ENCODE measurements around the gene CREBBP.

The CREBBP gene

DNA sequence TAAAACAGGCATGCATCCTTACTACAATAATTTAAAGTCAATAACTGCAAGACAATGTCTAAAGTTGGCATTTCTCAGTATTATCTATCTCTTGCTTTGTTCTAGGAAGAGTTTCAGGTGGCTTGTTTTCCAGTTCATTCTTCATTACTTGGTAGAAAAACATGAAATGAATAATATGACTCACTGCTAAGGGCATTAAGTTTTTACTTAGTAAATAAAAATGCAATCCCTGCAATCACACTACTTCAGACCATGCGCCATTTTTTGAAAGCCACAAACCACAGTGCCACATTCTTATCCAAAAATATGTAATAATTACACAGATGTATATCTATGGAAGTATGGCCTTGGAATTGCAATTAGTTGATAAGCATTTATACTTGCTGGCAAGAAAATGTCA lies 55.4 kb downstream of the CREBBP start:
- DNase-seq (ENCODE audit: low read depth in 2 of 2), result no peak

DNA sequence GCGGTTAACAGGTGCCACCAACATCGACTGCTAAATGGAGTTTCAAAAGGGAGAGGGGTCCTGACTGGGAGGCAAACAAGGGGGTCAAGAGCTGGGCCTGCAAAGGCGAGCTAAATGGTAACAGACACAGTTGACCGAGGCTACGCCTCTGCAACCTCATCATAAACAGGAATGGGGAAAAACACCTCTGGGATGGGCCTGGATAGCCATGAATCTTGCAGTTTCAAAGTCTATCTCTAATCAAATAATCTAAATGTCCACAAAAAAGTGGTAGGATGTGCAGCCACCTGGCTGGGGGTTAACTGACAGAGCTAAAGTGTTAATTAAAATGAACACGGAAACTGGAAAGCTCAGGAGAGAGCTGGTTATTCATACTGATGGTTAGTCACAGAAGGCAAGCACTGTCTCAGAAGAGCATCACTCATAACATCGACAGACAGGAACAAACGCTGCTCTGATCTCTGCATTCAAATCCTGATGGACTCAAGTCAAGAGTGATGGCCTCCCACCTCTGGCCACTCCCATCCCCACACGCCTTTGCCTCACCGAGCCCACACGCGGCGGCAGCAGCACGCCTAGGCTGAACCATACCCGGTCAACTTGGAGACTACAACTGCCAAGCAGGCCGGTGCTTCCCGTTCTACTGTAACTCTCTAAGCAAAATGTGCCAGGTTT lies 56.3 kb downstream of the CREBBP start:
- no peak for DNase-seq (ENCODE audit: low read depth in 2 of 2)

DNA sequence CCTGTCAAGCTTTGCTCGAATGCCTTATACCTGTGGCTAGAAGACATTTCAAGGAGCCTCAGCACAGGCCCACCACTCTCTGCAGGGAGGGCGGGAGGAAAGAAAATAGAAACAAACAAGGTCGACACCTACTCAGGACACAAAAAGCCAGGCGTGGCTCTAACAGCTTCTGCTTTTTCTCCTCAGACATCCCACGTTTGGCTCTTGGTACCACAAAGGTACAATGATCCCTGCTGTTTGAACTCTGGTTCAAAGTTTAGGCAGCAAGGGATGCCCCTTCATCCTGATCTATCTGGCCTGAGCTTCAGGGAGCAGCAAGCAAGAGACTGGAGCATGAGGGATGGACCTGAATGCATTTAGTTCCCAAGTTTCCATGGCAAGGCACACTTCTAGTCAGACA lies 57.1 kb downstream of the CREBBP start:
- no peak for DNase-seq (ENCODE audit: low read depth in 2 of 2)

DNA sequence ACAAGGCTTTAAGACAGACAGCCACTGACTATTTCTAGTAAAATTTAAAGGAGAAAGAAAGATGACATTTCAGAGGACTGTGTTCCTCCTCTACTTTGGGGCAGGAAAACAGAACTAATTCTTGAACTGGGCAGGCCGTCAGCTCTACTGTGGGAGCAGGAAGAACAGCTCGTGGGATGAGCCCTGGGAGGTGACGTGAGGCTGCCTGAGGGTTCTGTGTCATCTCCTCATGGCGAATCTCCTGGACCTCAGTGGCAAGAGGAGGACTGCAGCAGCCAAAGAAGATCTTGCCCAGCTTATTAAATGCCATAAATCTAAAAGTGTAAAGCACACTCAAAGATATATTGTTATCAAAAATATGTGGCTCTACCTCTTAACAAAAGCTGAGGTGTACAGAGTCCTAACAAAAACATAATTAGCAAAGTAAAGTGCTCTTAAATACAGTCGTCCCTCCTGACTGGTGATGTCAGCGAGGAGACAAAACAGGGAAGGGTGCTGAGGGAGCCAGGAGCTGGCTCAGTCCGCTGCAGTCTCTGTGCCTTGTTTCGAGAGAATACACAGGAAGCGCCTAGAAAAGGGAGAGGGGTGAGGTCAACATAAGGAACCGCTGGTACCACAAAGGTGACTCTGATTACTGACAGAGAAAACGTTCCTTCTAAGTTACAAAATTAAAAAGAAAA lies 58.0 kb downstream of the CREBBP start:
- no peak for DNase-seq (ENCODE audit: low read depth in 2 of 2)

DNA sequence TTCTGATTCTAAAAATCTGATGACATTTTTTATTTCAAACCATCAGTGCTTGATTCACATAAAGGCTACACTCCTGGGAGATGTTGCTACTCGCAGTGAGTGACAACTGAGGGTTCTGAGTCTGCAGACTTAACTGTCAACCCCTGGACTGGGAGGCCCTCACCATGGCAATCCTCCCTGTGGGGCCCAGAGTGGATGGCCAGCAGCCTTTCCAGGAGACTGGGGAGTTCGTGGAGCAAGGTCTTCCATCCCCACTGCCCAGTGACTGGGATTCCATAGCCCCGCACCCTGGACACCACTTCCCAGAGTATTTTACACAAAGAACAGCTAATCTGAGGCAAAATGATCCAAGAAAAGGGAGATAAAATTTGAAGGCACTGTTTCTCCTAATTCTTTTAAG lies 59.3 kb downstream of the CREBBP start:
- DNase-seq (ENCODE audit: low read depth in 2 of 2), result no peak

DNA sequence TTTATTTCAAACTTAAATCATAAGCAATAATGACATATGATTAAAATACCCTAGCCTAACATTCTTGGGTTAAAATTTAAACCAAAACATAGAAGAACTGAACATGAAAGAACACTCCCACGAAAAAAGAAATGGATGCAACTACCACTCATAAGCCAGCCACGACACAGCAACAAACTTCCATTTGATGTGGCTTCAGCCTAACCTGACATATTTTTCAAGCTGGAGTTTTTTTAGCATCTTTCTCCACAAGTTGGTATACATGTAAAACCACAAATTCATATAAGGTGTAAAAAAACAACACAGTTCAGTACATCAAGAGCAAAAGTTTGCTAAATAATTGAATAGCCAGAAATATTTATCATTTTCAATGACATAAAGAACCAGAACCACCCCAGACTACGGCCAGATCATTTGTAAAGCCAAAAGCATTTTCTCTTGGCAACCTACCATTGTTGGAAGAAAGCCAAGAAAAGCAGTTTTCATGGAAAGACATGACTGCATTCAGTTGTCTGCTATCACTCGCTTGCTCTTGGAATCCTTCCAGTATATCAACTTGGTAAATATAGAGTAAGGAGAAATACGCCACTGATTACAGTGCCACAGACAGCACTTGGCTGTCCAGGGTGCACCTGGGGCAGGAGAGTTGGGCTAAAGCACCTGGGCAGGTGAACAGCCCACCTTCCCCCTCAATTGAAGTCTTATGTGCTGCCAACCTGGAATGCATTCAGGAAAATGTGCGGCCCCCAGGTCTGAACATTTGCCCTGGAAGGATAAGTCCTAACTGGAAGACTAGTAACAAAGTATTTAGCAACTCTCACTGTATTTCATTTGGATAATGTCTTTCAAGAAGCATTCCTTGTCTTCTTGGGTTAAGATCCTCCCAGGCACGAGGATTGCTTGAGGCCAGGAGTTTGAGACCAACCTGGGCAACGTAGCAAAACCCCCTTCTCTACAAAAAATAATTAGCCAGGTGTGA lies 60.5 kb downstream of the CREBBP start:
- no peak for DNase-seq (ENCODE audit: low read depth in 2 of 2)

DNA sequence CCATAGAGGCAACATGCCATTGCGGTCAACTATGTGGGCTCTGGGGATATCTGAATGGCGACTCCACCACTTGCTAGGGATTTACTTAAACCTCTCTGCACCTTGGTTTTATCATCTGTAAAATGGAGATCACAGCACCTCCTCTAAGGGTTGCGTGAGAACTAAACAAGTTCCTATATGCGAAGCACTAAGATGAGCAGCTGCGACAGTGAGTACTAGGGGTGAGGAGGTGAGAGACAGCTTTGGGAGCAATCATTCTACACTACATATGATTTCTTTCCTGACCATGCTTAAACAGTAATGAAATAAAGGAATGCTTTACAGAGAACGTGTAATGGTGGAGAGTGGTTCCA lies 61.4 kb downstream of the CREBBP start:
- DNase-seq (ENCODE audit: low read depth in 2 of 2), result no peak

DNA sequence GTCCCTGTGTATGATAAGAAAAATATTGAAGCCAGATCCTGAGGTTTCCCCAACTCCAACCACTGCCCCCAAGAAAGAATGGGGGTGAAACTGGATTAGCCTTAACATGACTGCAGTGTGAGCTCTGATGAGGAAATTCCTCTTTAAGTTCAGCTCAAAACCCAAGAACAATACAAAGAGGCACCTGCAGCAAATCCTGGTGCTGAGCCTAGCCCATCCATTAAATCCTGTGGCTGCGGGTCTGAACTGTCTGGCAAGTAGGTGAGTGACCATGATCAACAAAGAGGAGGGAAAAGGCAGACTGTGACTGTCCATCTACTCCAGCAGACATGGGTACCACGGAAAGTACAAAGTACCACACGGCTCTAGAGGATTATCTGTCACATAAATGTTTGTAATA lies 64.2 kb downstream of the CREBBP start:
- no peak for DNase-seq (ENCODE audit: low read depth in 2 of 2)

DNA sequence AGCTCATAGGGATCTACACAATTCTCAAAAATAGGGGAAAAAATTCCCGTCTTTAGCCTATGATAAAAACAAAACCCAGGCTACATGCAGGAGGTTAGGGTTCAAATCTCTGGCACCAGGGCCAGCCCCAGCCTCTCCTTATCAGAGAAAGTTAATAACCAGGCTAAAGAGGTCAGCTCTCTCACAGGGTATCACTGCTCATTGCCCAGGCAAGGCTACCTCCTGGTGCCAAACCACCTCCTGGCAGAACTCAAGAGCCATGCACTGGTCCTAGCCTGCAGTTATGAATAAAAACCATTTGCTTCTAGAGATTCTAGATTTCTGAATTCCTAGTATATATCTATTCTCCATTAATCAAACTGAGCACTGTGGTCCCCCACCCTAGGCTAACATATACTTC lies 65.8 kb downstream of the CREBBP start:
- DNase-seq (ENCODE audit: low read depth in 2 of 2), result no peak

DNA sequence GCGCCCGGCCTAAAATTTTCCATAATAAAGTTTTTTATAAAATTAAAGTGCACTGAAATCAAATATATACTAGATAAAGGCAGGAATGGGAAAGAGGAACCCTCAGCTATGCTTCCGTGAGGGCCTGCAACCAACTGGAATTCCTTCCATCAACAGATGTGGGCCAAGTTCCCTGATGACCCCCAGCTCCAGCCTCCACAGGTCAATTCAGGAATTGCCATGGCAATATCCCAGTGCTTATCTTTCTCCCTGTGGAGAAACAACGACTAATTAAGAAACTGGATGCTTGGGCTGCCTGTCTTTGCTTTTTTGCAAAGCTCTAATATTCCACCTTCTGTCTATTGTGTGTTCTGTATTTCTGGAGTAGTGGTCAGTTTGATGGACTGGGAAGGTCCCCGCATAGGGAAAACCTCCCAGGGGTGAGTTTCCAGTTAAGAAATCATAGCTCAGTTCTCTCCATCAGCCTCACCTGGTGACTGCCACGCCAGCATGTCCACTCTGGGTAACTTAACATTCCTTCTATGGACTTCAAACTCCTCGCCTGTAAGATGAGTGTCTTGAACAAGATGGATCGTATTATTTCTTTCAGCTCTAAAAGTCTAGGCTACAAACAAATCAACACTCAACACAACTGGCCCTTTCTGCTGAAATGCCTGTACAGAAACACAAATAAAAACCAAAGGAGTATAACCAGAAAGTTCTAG lies 67.9 kb downstream of the CREBBP start:
- DNase-seq (ENCODE audit: low read depth in 2 of 2), result no peak

DNA sequence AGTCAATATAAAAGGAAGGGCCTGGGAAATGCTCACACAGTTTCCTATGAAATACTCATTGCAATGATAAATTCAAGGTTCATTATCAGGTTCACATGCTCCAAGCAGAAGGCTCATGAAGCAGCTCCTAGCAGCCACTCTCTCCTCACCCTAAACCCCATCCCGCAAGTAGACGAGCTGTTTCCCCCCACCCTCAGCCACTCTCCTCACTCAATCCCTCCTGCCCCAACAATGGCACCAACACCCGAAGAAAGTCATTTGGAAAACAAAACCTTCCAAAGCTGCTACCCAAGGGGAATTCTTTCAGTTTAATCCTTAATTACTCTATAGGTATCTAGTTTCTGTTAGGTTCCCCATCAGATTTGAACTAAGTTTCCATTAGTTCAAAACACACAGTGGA lies 69.7 kb downstream of the CREBBP start:
- no peak for DNase-seq (ENCODE audit: low read depth in 2 of 2)

DNA sequence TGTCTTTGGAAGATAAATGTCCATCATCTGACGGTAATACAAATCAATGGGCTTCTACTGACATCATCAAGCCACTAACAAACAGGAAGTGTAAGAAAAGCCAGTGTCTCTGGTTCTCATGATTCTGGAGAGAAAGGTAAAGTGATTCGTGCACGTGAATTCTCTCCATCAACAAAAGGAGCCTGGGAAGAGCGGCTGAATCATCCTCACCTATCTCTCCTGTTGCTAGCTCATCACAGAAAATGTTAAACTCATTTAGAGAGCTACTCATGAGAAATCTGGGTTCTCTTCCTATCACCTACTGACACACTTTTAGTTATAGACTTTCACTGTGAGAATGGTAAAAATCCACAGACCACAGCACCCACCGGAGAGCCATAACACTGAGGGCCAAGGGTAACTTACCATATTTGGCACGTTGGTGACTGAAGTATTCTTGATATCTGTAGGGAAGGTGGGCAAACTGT lies 70.3 kb downstream of the CREBBP start:
- DNase-seq (ENCODE audit: low read depth in 2 of 2), result no peak

DNA sequence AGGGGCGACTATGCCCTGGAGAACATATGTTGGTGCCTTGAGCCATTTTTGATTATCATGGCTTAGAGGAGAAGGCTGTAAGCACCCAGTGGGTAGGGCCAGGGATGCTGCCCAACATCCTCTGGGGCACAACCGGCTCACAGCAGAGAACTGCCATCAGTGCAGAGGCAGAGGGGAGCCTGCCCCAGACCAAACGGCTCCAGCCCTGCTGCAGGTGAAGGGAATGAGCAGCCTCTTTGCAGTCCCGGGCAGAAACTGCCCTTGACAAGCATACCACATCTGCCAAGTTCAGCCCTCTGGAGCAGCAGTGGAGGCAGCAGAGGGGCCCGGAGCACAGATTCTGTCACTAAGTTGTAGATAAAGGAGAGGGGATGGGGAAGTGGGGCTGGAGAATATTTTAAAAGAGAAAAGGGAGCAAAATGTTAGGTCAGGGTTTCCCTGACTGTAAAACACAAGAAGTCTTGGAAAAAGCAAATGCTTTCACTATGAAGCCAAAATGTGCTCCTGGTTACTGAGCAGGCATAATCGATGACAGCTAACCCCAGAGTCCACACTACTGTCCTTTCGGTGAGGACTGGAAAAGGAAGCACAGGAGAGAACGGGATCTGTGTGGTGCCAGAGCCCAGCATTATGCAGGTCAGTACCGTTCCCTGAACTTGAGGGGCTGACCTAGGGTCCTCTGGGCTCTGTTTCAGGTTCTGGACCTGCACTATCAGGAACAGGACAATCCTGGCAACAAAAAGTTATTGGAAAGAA lies 72.0 kb downstream of the CREBBP start:
- DNase-seq (ENCODE audit: low read depth in 2 of 2), result no peak

DNA sequence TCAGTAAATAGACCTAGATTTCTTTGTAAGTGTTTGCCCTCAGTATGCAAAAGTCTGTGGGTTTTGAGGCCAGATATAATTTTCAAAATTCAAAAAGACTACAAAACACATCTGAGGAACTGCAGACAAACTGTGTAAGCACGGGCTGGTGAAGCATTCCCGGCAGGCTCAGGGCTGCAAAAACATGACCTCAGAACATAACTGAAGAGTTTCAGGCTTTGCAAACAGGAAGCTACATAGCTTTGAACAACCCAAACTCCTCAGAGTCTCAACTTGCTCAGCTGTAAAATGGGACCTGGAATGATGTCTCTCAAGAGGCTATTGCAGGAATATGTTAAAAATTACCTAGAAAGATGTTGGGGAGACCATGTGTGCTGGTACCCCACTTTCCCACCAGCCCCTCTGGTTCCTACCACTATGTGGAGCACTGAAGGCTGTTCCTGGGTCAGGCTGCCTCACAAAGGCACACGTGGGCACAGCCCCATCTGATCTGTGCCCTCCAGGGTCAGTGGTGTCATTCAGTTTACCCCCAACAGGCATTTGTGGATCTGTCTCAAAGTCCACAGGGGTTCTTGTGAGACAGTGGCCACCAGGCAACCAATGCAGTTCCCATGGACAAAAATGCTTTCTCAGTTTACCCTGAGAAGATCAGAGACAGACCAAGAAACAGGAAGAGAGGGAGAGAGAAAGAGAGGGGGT lies 72.9 kb downstream of the CREBBP start:
- no peak for DNase-seq (ENCODE audit: low read depth in 2 of 2)

DNA sequence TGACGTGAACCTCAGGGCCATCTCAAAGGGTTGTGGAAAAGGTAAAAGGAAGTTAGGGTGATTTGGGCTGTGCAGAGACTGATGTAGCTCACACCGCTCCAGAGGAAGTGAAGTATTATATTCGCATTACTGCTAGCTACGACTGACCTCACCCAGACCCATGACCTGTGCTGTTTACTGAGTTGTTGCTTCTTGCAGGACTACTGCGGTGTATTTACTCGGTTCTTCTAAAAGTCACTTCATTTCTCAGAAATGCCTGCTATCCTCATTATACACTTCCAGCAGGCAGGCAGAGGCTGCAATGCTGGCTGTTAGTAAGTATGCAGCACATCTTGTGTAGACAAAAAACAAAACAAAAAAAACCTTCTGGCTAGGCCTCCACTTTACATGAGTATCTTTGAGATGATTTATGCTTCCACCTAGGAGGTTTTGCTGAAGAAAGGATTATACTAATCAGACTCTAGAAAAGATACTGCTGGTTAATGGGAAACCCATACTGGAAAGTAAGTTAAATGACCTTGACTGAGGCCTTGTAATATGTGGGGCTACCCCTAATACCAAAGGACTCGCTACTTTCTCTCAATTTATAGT lies 76.0 kb downstream of the CREBBP start:
- no peak for DNase-seq (ENCODE audit: low read depth in 2 of 2)

DNA sequence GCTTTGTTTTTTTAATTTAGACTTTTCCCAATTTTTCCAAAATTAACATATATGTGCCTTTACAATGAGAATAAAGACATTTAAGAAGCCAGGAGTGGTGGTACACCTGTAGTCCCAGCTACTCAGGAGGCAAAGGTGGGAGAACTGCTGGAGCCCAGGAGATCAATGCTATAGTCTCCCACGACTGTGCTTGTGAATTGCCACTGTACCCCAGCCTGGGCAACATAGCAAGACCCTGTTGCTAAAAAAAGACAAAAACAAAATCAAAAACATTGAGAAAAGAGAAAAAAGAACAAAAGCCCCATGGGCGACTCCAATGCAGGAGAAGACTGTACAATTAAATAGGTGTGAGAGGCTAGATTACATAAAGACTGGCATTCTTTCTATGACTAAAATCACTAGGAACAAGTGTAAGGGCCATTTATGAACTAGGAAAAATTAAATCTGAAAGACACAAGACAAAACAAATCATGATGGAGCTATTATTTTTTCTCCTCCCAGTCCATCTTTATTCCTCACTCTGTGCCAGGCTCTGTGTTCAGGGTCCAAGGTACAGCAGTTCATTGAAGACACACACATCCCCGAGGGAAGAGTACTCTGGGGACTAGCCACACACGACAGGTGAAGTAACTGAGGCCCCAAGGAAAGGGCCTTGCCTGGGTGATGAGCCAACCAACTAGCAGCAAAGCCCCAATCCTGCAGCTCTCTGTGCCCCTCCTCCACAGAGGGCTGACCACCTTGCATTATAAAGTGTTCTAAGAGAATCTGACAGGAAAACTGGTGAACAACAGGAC lies 79.8 kb downstream of the CREBBP start:
- no peak for DNase-seq (ENCODE audit: low read depth in 2 of 2)

DNA sequence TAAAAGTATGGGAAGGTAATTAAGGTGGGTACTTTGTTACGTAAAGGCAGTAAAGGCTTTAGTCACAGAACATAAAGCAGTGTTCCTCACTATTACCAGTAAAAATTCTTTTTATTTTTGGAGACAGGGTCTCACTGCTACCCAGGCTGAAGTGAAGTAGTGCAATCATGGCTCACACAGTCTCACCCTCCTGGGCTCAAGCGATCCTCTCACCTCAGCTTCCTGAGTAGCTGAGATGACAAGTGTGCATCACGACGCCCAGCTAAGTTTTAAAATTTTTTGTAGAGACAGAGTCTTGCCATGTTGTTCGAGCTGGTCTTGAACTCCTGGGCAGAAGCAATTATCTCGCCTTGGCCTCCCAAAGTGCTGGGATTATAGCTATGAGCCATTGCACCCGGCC lies 80.5 kb downstream of the CREBBP start:
- no peak for DNase-seq (ENCODE audit: low read depth in 2 of 2)

DNA sequence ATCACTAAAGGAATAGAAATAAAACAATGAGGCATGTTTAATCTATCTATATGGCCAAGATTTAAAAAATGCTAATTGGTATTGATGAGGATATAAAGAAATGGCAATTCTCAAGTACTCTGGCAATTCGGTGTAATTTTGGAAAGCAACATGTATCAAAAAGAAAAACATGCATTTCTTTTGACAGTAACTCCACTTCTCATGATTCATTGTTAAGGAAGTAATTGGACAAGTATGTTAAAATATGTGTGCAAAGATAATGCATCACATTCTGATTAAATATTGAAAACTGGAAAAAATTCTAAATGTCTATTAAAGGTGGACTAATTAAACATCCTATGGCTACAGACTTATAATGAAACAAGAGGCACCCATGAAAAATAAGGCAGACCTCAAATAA lies 81.2 kb downstream of the CREBBP start:
- no peak for DNase-seq (ENCODE audit: low read depth in 2 of 2)

DNA sequence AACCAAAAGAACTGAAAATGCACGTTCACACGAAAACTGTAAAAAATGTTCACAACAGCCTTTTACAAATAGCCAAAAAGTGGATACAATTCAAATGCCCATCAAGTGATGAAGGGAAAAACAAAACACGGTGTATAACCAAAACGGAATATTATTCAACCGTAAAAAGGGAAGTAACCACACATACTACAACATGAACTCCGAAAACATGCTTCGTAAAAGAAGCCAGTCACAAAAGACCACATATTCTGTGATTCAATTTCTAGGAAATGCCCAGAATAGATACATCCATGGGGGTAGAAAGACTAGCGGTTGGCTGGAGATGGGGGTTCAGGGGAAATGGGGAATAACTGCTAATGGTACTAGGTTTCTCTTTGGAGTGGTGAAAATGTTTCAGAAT lies 81.7 kb downstream of the CREBBP start:
- DNase-seq (ENCODE audit: low read depth in 2 of 2), result no peak

All from stimulated activated CD8-positive, alpha-beta memory T cell treated with anti-CD3 and anti-CD28 coated beads, Interleukin-2, amount 100 ng/mL, for 1 hour (primary cell).